HEK293 (cell line): ENCODE data around the gene MRPL36.
A peak's percentile ranks its signal among the peaks of the same experiment; 100 is the strongest.

Experiments
- CTCF ChIA-PET: fragments of 350-600 bp; formaldehyde crosslinking; extraction: SDS; loops from one replicate; lab custom pipeline; 2021; ENCODE audit warnings: antibody characterized with exemption; lab: Yijun Ruan, JAX
- POLR2A ChIA-PET: fragments of 300-600 bp; formaldehyde crosslinking; extraction: SDS; loops from one replicate; lab custom pipeline; 2020; ENCODE audit warnings: antibody characterized with exemption, inconsistent platforms; lab: Yijun Ruan, JAX
- H3K27ac ChIP-seq: fragments of 200-500 bp; sonication (Bioruptor generic); 2 replicates; pipeline ENCODE4 v1.5.1; 2014; ENCODE audit warnings: low read depth, low read length, control low read depth, inconsistent platforms; ENCODE audit errors: extremely low read depth
- H3K36me3 ChIP-seq, 2 experiments: fragments of 200-500 bp in 1 of 2; sonication (Bioruptor generic) in 1 of 2; 1 replicate in 1 of 2; 2 replicates in 1 of 2; pipeline ENCODE4 v1.5.1; 2014 to 2017; ENCODE audit warnings: inconsistent platforms in 2 of 2, low read length in 2 of 2; ENCODE audit not compliant: control insufficient read depth in 2 of 2, insufficient read depth in 1 of 2
- H3K4me1 ChIP-seq: fragments of 200-500 bp; sonication (Bioruptor generic); 2 replicates; pipeline ENCODE4 v1.5.1; 2014; ENCODE audit warnings: mild to moderate bottlenecking, low read length, inconsistent platforms; ENCODE audit not compliant: control insufficient read depth, insufficient read depth
- H3K4me3 ChIP-seq: 2 replicates; pipeline ENCODE4 v1.5.1; 2011; ENCODE audit warnings: low read depth, mild to moderate bottlenecking, control low read depth, low read length, moderate library complexity
- H3K9me3 ChIP-seq: fragments of 200-500 bp; sonication (Bioruptor generic); 2 replicates; pipeline ENCODE4 v1.5.1; 2014; ENCODE audit warnings: low read depth, low read length, inconsistent platforms; ENCODE audit not compliant: control insufficient read depth, insufficient read depth
- KLF1 ChIP-seq: fragments of 450-650 bp; formaldehyde crosslinking; IDR thresholded peaks from 2 replicates; pipeline ENCODE4 v1.5.1; 2016; ENCODE audit warnings: missing biosample characterization, missing genetic modification characterization
- KLF8 ChIP-seq: fragments of 450-650 bp; formaldehyde crosslinking; IDR thresholded peaks from 2 replicates; pipeline ENCODE4 v1.5.1; 2016; ENCODE audit warnings: missing biosample characterization, missing genetic modification characterization
- SP2 ChIP-seq: fragments of 450-650 bp; formaldehyde crosslinking; IDR thresholded peaks from 2 replicates; pipeline ENCODE4 v1.5.1; 2016; ENCODE audit warnings: missing biosample characterization, missing genetic modification characterization
- ZBTB48 ChIP-seq: fragments of 450-650 bp; formaldehyde crosslinking; IDR thresholded peaks from 2 replicates; pipeline ENCODE4 v1.5.1; 2016; ENCODE audit warnings: missing biosample characterization, missing genetic modification characterization
- ZNF140 ChIP-seq: fragments of 450-650 bp; formaldehyde crosslinking; IDR thresholded peaks from 2 replicates; pipeline ENCODE4 v1.5.1; 2016; ENCODE audit warnings: missing biosample characterization, missing genetic modification characterization
- ZNF248 ChIP-seq: fragments of 450-650 bp; formaldehyde crosslinking; IDR thresholded peaks from 2 replicates; pipeline ENCODE4 v1.5.1; 2017; ENCODE audit warnings: missing biosample characterization, missing genetic modification characterization
- ZNF292 ChIP-seq: fragments of 450-650 bp; formaldehyde crosslinking; IDR thresholded peaks from 2 replicates; pipeline ENCODE4 v1.5.1; 2016; ENCODE audit warnings: low read depth, missing biosample characterization, missing genetic modification characterization, borderline replicate concordance
- ZNF302 ChIP-seq: fragments of 450-650 bp; formaldehyde crosslinking; IDR thresholded peaks from 2 replicates; pipeline ENCODE4 v1.5.1; 2016; ENCODE audit warnings: missing biosample characterization, missing genetic modification characterization, low read depth
- TF ChIP-seq, protein P1 (sequence below): IDR thresholded peaks from 2 replicates; pipeline ENCODE4 v1.6.1; 2011; ENCODE audit warnings: mild to moderate bottlenecking, low read depth, low read length, borderline replicate concordance
- TF ChIP-seq, protein P2 (sequence below): fragments of 450-650 bp; formaldehyde crosslinking; IDR thresholded peaks from 2 replicates; pipeline ENCODE4 v1.5.1; 2016; ENCODE audit warnings: missing biosample characterization, missing genetic modification characterization, low read depth
- TF ChIP-seq, protein P3 (sequence below): fragments of 450-650 bp; formaldehyde crosslinking; IDR thresholded peaks from 2 replicates; pipeline ENCODE4 v1.5.1; 2017; ENCODE audit warnings: missing biosample characterization, missing genetic modification characterization
- TF ChIP-seq, protein P4 (sequence below): fragments of 450-650 bp; formaldehyde crosslinking; IDR thresholded peaks from 2 replicates; pipeline ENCODE4 v1.5.1; 2016; ENCODE audit warnings: missing biosample characterization, missing genetic modification characterization
- TF ChIP-seq, protein P5 (sequence below): fragments of 450-650 bp; formaldehyde crosslinking; IDR thresholded peaks from 2 replicates; pipeline ENCODE4 v1.5.1; 2016; ENCODE audit warnings: missing biosample characterization, missing genetic modification characterization
- TF ChIP-seq, protein P6 (sequence below): fragments of 450-650 bp; formaldehyde crosslinking; IDR thresholded peaks from 2 replicates; pipeline ENCODE4 v1.5.1; 2016; ENCODE audit warnings: missing biosample characterization, missing genetic modification characterization

MRPL36 gene

DNA sequence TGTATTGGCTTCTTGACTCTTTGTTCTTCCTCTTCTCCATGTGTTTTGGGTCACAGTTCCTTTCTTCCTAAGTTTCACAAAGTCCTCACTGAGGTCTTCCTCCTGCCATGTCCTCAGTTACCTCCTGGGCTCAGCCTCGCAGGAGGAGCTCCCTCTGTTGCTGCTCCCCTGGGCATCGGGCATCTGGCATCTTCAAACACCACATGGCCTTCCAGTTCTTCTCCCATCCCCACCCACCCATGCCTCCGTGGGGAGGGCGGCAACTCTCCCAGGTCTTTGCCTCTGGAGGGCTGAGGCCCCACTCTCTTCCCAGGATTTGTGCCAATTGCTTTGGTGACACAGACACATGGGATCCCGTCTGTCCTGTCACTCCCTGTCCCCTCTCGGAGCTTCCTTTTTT lies 22.8 kb downstream of the MRPL36 start (continued):
- TF ChIP-seq, protein P1, sequence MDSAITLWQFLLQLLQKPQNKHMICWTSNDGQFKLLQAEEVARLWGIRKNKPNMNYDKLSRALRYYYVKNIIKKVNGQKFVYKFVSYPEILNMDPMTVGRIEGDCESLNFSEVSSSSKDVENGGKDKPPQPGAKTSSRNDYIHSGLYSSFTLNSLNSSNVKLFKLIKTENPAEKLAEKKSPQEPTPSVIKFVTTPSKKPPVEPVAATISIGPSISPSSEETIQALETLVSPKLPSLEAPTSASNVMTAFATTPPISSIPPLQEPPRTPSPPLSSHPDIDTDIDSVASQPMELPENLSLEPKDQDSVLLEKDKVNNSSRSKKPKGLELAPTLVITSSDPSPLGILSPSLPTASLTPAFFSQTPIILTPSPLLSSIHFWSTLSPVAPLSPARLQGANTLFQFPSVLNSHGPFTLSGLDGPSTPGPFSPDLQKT: no peak
- no peak for TF ChIP-seq KLF1 (tag by site-specific recombination)
- TF ChIP-seq, protein P2, sequence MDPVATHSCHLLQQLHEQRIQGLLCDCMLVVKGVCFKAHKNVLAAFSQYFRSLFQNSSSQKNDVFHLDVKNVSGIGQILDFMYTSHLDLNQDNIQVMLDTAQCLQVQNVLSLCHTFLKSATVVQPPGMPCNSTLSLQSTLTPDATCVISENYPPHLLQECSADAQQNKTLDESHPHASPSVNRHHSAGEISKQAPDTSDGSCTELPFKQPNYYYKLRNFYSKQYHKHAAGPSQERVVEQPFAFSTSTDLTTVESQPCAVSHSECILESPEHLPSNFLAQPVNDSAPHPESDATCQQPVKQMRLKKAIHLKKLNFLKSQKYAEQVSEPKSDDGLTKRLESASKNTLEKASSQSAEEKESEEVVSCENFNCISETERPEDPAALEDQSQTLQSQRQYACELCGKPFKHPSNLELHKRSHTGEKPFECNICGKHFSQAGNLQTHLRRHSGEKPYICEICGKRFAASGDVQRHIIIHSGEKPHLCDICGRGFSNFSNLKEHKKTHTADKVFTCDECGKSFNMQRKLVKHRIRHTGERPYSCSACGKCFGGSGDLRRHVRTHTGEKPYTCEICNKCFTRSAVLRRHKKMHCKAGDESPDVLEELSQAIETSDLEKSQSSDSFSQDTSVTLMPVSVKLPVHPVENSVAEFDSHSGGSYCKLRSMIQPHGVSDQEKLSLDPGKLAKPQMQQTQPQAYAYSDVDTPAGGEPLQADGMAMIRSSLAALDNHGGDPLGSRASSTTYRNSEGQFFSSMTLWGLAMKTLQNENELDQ (tag by site-specific recombination): no peak
- TF ChIP-seq, protein P3, sequence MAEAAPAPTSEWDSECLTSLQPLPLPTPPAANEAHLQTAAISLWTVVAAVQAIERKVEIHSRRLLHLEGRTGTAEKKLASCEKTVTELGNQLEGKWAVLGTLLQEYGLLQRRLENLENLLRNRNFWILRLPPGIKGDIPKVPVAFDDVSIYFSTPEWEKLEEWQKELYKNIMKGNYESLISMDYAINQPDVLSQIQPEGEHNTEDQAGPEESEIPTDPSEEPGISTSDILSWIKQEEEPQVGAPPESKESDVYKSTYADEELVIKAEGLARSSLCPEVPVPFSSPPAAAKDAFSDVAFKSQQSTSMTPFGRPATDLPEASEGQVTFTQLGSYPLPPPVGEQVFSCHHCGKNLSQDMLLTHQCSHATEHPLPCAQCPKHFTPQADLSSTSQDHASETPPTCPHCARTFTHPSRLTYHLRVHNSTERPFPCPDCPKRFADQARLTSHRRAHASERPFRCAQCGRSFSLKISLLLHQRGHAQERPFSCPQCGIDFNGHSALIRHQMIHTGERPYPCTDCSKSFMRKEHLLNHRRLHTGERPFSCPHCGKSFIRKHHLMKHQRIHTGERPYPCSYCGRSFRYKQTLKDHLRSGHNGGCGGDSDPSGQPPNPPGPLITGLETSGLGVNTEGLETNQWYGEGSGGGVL (tag by site-specific recombination): no peak

DNA sequence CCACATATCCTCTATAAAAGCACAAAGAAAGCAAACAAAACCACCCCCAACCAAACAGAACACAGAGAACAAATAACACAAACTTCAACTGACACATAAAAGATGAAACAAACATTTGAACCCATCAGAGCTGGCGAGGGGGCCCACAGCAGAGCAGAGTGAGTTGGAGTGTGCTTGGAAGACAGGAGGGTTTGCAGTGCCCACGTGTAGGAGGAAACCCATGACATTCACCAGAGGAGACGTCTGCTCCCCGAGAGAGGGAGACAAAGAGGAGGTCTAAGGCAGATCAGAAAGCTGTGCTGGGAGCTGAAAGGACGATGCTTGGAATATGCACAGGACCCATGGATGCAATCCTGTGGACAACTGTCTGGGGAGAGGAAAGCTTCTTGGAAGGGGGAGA lies 27.0 kb downstream of the MRPL36 start:
- CTCF ChIA-PET: interaction anchor here (0.6 to 1.9 kb wide), 2 partner anchors 10 to 131 kb away, joined by 4 to 10 read pairs; no protein-coding TSS in a partner anchor
- Histone ChIP-seq H3K4me1 (no peaks in the 10 kb centered on the region), H3K4me3 (no peak overlapping the region), H3K36me3 (no peaks in the 10 kb centered on the region), H3K27ac (no peak overlapping the region), H3K9me3 (no peaks in the 10 kb centered on the region)
- no peak for TF ChIP-seq ZNF302
- TF ChIP-seq, protein P4, sequence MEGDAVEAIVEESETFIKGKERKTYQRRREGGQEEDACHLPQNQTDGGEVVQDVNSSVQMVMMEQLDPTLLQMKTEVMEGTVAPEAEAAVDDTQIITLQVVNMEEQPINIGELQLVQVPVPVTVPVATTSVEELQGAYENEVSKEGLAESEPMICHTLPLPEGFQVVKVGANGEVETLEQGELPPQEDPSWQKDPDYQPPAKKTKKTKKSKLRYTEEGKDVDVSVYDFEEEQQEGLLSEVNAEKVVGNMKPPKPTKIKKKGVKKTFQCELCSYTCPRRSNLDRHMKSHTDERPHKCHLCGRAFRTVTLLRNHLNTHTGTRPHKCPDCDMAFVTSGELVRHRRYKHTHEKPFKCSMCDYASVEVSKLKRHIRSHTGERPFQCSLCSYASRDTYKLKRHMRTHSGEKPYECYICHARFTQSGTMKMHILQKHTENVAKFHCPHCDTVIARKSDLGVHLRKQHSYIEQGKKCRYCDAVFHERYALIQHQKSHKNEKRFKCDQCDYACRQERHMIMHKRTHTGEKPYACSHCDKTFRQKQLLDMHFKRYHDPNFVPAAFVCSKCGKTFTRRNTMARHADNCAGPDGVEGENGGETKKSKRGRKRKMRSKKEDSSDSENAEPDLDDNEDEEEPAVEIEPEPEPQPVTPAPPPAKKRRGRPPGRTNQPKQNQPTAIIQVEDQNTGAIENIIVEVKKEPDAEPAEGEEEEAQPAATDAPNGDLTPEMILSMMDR (tag by site-specific recombination): 0 out of 2 replicates have a peak, but pooled peaks have one; percentile 26
- POLR2A ChIA-PET: interaction anchor here (1.0 kb wide), 1 partner anchor 29 kb away, joined by 3 read pairs; the partner anchor contains the start of gene NDUFS6

DNA sequence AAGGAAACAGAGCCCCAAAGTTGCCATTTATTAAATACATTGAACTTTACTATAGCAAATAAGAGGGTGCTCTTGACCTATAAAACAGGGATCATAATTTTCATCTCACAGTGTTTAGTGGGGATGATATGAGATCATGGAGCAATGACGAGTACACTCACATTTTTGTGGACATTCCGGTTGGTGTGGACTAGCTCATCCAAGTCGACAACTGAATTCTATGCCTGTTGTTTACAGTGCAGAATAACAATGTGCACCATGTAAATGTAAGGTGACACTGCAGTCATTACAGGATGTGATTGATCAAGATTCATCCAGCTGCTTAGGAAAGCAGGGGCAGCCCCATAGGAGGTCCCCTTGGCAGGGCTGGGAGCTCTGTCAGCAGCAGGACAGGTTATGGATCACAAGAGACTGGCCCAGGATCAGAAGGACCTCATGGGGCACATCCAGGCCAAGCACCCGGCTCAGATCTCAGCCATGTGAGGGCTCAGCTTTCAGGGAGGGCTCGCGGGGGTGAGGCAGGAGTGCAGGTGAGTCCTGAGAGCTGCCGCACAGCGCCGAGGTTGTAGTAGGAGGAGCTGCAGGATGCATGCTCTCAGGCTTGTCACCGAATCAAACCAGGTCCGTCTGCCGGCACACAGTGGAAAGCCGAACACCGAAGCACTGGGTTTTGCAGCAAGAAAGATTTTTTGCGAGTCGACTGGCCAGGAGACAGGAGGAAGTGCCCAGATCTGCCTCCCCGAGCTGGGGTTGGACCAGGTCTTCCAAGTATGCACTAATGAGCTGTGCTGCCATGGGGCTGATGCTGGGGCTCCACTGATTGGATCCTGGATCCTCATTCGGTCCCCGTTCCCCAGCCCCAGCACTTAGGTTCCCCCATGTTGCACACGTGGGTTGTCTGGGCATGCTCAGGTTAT lies 28.2 kb downstream of the MRPL36 start:
- no peak for TF ChIP-seq SP2 (tag by site-specific recombination)
- no peak for TF ChIP-seq ZNF140 (tag by site-specific recombination)
- TF ChIP-seq ZBTB48 (tag by site-specific recombination): no peak
- no peak for TF ChIP-seq KLF8 (tag by site-specific recombination)
- TF ChIP-seq ZNF248: no peak
- TF ChIP-seq, protein P5, sequence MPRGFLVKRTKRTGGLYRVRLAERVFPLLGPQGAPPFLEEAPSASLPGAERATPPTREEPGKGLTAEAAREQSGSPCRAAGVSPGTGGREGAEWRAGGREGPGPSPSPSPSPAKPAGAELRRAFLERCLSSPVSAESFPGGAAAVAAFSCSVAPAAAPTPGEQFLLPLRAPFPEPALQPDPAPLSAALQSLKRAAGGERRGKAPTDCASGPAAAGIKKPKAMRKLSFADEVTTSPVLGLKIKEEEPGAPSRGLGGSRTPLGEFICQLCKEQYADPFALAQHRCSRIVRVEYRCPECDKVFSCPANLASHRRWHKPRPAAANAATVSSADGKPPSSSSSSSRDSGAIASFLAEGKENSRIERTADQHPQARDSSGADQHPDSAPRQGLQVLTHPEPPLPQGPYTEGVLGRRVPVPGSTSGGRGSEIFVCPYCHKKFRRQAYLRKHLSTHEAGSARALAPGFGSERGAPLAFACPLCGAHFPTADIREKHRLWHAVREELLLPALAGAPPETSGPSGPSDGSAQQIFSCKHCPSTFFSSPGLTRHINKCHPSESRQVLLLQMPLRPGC (tag by site-specific recombination): no peak
- TF ChIP-seq, protein P6, sequence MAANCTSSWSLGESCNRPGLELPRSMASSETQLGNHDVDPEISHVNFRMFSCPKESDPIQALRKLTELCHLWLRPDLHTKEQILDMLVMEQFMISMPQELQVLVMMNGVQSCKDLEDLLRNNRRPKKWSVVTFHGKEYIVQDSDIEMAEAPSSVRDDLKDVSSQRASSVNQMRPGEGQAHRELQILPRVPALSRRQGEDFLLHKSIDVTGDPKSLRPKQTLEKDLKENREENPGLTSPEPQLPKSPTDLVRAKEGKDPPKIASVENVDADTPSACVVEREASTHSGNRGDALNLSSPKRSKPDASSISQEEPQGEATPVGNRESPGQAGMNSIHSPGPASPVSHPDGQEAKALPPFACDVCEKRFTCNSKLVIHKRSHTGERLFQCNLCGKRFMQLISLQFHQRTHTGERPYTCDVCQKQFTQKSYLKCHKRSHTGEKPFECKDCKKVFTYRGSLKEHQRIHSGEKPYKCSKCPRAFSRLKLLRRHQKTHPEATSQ: no peak
- no peak for TF ChIP-seq ZNF292 (tag by site-specific recombination)
- TF ChIP-seq, all 188 proteins: peak for 0
- ChIA-PET POLR2A (no interaction called here), CTCF (interaction anchor here (1.9 kb wide), 1 partner anchor 9 kb away, joined by 10 read pairs; no protein-coding TSS in a partner anchor)
- no peak overlapping the region for H3K4me3 ChIP-seq
- H3K36me3 ChIP-seq: no peaks in the 10 kb centered on the region
- no peaks in the 10 kb centered on the region for H3K4me1 ChIP-seq
- H3K9me3 ChIP-seq: no peaks in the 10 kb centered on the region
- no peak overlapping the region for H3K27ac ChIP-seq
